HepG2 (cell line): Measurements from ENCODE around the gene NPBWR2. TPM values are rescaled to one million over a fixed set of nuclear protein-coding genes. Genes with fewer than 3 reads are reported as not detected.

Experiments used
- ATAC-seq: fragments of 200-7000 bp; cut with Tn5 transposase; 3 replicates; pipeline ENCODE4 v1.9.1; 2020; ENCODE audit warnings: mild to moderate bottlenecking, moderate library complexity
- BruUV-seq: library from RNA; stranded (reverse); fragments of 400-500 nt; replicated peaks from 2 replicates; lab custom pipeline; 2021; lab: Mats Ljungman, UMichigan
- CTCF ChIA-PET: fragments of 300-600 bp; formaldehyde crosslinking; extraction: SDS; loops from one replicate; lab custom pipeline; 2021; ENCODE audit warnings: low total read pairs, inconsistent platforms, low intra/inter-chr PET ratio; lab: Yijun Ruan, JAX
- POLR2A ChIA-PET: fragments of 350-600 bp; sonication (Branson Sonifier 250); formaldehyde crosslinking; loops from one replicate; lab custom pipeline; 2020; ENCODE audit warnings: antibody characterized with exemption, inconsistent platforms; lab: Yijun Ruan, JAX
- DNase-seq: peaks from one replicate; pipeline ENCODE4 v3.0.0-alpha.2; 2015; ENCODE audit warnings: low spot score
- FAIRE-seq: peaks from 3 replicates; lab custom pipeline; 2011; peaks lifted over from hg19 to GRCh38; lab: Jason Lieb, UNC
- H2AFZ ChIP-seq: one replicate; pipeline ENCODE4 v1.6.1; 2011; ENCODE audit warnings: low read length, inconsistent platforms
- H3K27ac ChIP-seq: fragments of 300-600 bp; 3 replicates; pipeline ENCODE4 v1.8.0; 2011; ENCODE audit warnings: mixed run types, mild to moderate bottlenecking, mixed read lengths, low read length, inconsistent platforms; ENCODE audit not compliant: insufficient read depth; ENCODE audit errors: extremely low read length
- H3K27me3 ChIP-seq, 2 experiments: fragments of 200-600 bp in 1 of 2; 2 replicates in 1 of 2; 3 replicates in 1 of 2; pipeline versions ENCODE4 v1.6.0 to v1.8.0; 2011; ENCODE audit warnings: low read length in 2 of 2, mild to moderate bottlenecking in 2 of 2, moderate library complexity in 2 of 2, inconsistent platforms in 1 of 2; ENCODE audit not compliant: insufficient read depth in 2 of 2, control insufficient read depth in 1 of 2
- H3K36me3 ChIP-seq, 2 experiments: fragments of 200-600 bp in 1 of 2; replicated peaks in 1 of 2; 2 replicates in 1 of 2; 3 replicates in 1 of 2; pipeline versions ENCODE4 v1.5.1 to v1.8.0; 2011; ENCODE audit warnings: low read length in 2 of 2, inconsistent platforms in 1 of 2; ENCODE audit not compliant: insufficient read depth in 2 of 2, control insufficient read depth in 1 of 2
- H3K4me1 ChIP-seq: 2 replicates; pipeline ENCODE4 v1.5.1; 2012; ENCODE audit warnings: low read length, inconsistent platforms; ENCODE audit not compliant: insufficient read depth
- H3K4me2 ChIP-seq: 2 replicates; pipeline ENCODE4 v1.6.0; 2011; ENCODE audit warnings: low read depth, low read length, inconsistent platforms
- H3K4me3 ChIP-seq, 3 experiments: fragments of 200-600 bp in 1 of 3; sonication (generic), shearing (Covaris generic) in 1 of 3; replicated peaks in 1 of 3; 2 replicates each; pipeline ENCODE4 v1.5.1; 2011 to 2016; ENCODE audit warnings: low read length in 3 of 3, inconsistent platforms in 2 of 3, low read depth in 2 of 3, mild to moderate bottlenecking in 2 of 3, control low read depth in 1 of 3, mixed read lengths in 1 of 3; ENCODE audit not compliant: insufficient read depth in 1 of 3
- H3K79me2 ChIP-seq: one replicate; pipeline ENCODE4 v1.6.1; 2011; ENCODE audit warnings: low read length, inconsistent platforms; ENCODE audit not compliant: insufficient read depth
- H3K9ac ChIP-seq: 2 replicates; pipeline ENCODE4 v1.6.0; 2011; ENCODE audit warnings: mild to moderate bottlenecking, low read depth, low read length, inconsistent platforms; ENCODE audit not compliant: insufficient read depth
- H3K9me3 ChIP-seq: 2 replicates; pipeline ENCODE4 v1.5.1; 2012; ENCODE audit warnings: mild to moderate bottlenecking, low read length
- H4K20me1 ChIP-seq: 2 replicates; pipeline ENCODE4 v1.6.0; 2011; ENCODE audit warnings: inconsistent platforms, mild to moderate bottlenecking, low read length, moderate library complexity; ENCODE audit not compliant: insufficient read depth
- EZH2 ChIP-seq: conservative IDR thresholded peaks from 2 replicates; pipeline ENCODE4 v1.6.1; 2012; ENCODE audit warnings: mild to moderate bottlenecking, low read depth, low read length, moderate library complexity
- FUBP1 ChIP-seq: sonication (generic); formaldehyde crosslinking; IDR thresholded peaks from 2 replicates; pipeline ENCODE4 v1.5.1; 2020; ENCODE audit warnings: missing genetic modification reagents, mild to moderate bottlenecking, borderline replicate concordance
- HNRNPLL ChIP-seq: fragments of 200-400 bp; formaldehyde crosslinking; IDR thresholded peaks from 2 replicates; pipeline ENCODE4 v1.6.1; 2017; ENCODE audit warnings: mild to moderate bottlenecking, low read depth, low read length; ENCODE audit not compliant: poor library complexity, severe bottlenecking
- MIER3 ChIP-seq: IDR thresholded peaks from 2 replicates; pipeline ENCODE4 v1.6.1; 2016; ENCODE audit warnings: missing compliant biosample characterization, borderline replicate concordance
- NFIB ChIP-seq: sonication (generic); formaldehyde crosslinking; IDR thresholded peaks from 2 replicates; pipeline ENCODE4 v1.9.0; 2021; ENCODE audit warnings: missing genetic modification reagents, mild to moderate bottlenecking, borderline replicate concordance
- SMARCC2 ChIP-seq: fragments of 450-650 bp; IDR thresholded peaks from 2 replicates; pipeline ENCODE4 v1.6.1; 2017; ENCODE audit warnings: antibody characterized with exemption, mild to moderate bottlenecking
- TMF1 ChIP-seq: sonication (generic); formaldehyde crosslinking; IDR thresholded peaks from 2 replicates; pipeline ENCODE4 v1.8.1; 2022; ENCODE audit warnings: low read depth, missing genetic modification reagents
- ZBTB21 ChIP-seq: sonication (generic); formaldehyde crosslinking; IDR thresholded peaks from 2 replicates; pipeline ENCODE4 v1.4.0; 2020; ENCODE audit warnings: missing genetic modification reagents
- ZC3H4 ChIP-seq: sonication (generic); formaldehyde crosslinking; IDR thresholded peaks from 2 replicates; pipeline ENCODE4 v1.4.0; 2020; ENCODE audit warnings: missing genetic modification reagents, borderline replicate concordance
- ZNF121 ChIP-seq: sonication (generic); formaldehyde crosslinking; IDR thresholded peaks from 2 replicates; pipeline ENCODE4 v1.5.0; 2020; ENCODE audit warnings: mild to moderate bottlenecking, missing genetic modification reagents
- ZNF572 ChIP-seq: sonication (generic); formaldehyde crosslinking; IDR thresholded peaks from 2 replicates; pipeline ENCODE4 v1.5.1; 2020; ENCODE audit warnings: mild to moderate bottlenecking, missing genetic modification reagents
- ZNF598 ChIP-seq: sonication (generic); formaldehyde crosslinking; IDR thresholded peaks from 2 replicates; pipeline ENCODE4 v1.5.1; 2020; ENCODE audit warnings: mild to moderate bottlenecking, missing genetic modification reagents, borderline replicate concordance
- WGBS: methylation state at CpG from one replicate; pipeline ENCODE4 v1.1.6; 2017; ENCODE audit warnings: low lambda C conversion rate; 5-methylcytosine and 5-hydroxymethylcytosine counted together
- in situ Hi-C: cut with HindIII; loops from 2 replicates; pipeline ENCODE4 v1.10.0; 2017; ENCODE audit warnings: low pct_unique_long_range_greater_than_20kb; ENCODE audit not compliant: extremely low pct_ligation_motif_present
- intact Hi-C: fragments of 100-400 bp; cut with micrococcal nuclease; formaldehyde crosslinking; loops from one replicate; pipeline ENCODE4 v1.10.0; 2022; ENCODE audit not compliant: unreplicated experiment
- polyA plus RNA-seq, 8 experiments: library from polyadenylated mRNA; depleted of rRNA in 3 of 8; stranded (reverse) in 7 of 8; unstranded in 1 of 8; fragments of >200 nt; fragmentation: Illumina TruSeq in 4 of 8; extraction: Trizol in 4 of 8; gene quantifications; 2 replicates each; pipeline versions ENCODE4 v1.2.1 to v1.2.3, GENCODE V29; 2011 to 2016; ENCODE audit warnings: low read depth in 4 of 8, missing spikeins in 1 of 8, mixed read lengths in 1 of 8; ENCODE audit not compliant: insufficient read depth in 1 of 8
- total RNA-seq, 5 experiments: library from RNA; depleted of rRNA; stranded (reverse); fragments of >200 nt; fragmentation: Illumina TruSeq; extraction: Trizol; gene quantifications; 2 replicates each; pipeline ENCODE4 v1.2.3, GENCODE V29; 2016; ENCODE audit warnings: low read depth in 1 of 5
- TF ChIP-seq, protein P1 (sequence below): sonication (generic); formaldehyde crosslinking; IDR thresholded peaks from 2 replicates; pipeline ENCODE4 v1.4.0; 2020; ENCODE audit warnings: mild to moderate bottlenecking, missing genetic modification reagents
- TF ChIP-seq, protein P2 (sequence below): sonication (generic); formaldehyde crosslinking; IDR thresholded peaks from 2 replicates; pipeline ENCODE4 v1.5.0; 2020; ENCODE audit warnings: mild to moderate bottlenecking, missing genetic modification reagents, borderline replicate concordance

The NPBWR2 gene
- total and polyA plus RNA-seq, 2 of the 13 experiments (the other 11 are each of a cell fraction or from before 2014, with no cell fraction given), result not detected

DNA sequence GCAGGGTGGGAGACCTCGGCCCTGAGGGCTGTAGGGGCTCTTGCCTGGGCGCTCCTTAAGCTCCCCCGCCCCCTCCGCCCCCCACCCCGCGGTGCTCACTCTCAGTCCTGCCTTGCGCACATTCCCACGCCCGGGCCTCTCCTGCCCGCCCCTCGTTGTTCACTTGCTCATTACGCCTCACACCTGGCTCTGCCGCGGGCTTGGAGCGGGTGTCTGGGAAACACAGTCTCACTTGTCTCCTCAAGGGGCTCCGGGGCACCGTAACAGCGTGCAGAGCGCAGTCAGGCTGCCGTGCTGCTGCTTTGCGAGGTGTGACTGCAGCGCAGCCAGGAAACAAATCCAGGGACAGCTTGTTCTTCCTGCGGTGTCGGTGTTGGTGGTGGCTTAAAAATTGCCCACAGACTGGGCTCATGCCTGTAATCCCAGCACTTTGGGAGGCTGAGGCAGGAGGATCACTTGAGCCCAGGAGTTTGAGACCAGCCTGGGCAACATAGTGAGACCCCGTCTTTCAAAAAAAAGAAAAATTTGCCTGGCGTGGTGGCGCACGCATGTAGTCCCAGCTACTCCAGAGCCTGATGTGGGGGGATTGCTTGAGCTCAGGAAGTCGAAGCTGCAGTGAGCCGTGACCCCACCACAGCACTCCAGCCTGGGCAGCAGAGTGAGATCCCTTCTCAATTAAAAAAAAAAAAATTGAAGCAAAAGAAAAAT lies 4.6 kb downstream of the NPBWR2 start:
- H3K9ac ChIP-seq, result no peak overlapping the region; the same call in 1 of the 2 replicates
- peak overlapping the region in 2 of 3 experiments; percentile 48 to 69; a peak in 3 of 6 replicates for H3K4me3 ChIP-seq
- WGBS, result 30% methylated on average over 27 of the region's 30 CpGs
- peak overlapping the region; percentile 76 for H3K4me2 ChIP-seq
- H3K27ac ChIP-seq, result no peak overlapping the region
- DNase-seq (no peak), ATAC-seq (peak; percentile 6), FAIRE-seq (no peak)
- H3K9me3 ChIP-seq, result no peaks in the 10 kb centered on the region
- H4K20me1 ChIP-seq, result peaks cover 3% of the 10 kb centered on the region; the same call in 1 of the 2 replicates
- BruUV-seq, result no TSS peak
- no peaks in the 10 kb centered on the region for H3K79me2 ChIP-seq
- H3K27me3 ChIP-seq, result peaks cover 51 to 90% of the 10 kb centered on the region in 2 experiments
- H3K4me1 ChIP-seq, result no peaks in the 10 kb centered on the region
- intact Hi-C loops (loop anchor here (2.0 kb wide), 1 partner anchor 18 kb away; no protein-coding TSS in a partner anchor), in situ Hi-C loops (no loop called here)
- no peaks in the 10 kb centered on the region for H3K36me3 ChIP-seq
- POLR2A ChIA-PET, result interaction anchor here (1.1 to 1.7 kb wide), 2 partner anchors 19 to 153 kb away, joined by 3 to 4 read pairs; partner anchors contain the start of genes LKAAEAR1 and PCMTD2
- no peak overlapping the region for H2AFZ ChIP-seq
- CTCF ChIA-PET, result interaction anchor here (1.1 to 2.9 kb wide), 2 partner anchors 18 to 184 kb away, joined by 3 to 21 read pairs; no protein-coding TSS in a partner anchor
- TF ChIP-seq ZBTB21, result no peak
- no peak for TF ChIP-seq MIER3
- TF ChIP-seq, protein P1, sequence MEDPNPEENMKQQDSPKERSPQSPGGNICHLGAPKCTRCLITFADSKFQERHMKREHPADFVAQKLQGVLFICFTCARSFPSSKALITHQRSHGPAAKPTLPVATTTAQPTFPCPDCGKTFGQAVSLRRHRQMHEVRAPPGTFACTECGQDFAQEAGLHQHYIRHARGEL (CRISPR knock-in tag), result no peak
- TF ChIP-seq ZNF121 (CRISPR knock-in tag), result peak; percentile 79
- no peak for TF ChIP-seq ZC3H4 (CRISPR knock-in tag)
- TF ChIP-seq FUBP1 (CRISPR knock-in tag), result no peak
- no peak for TF ChIP-seq ZNF598 (CRISPR knock-in tag)
- TF ChIP-seq EZH2, result no peak; the same call in 1 of the 2 replicates
- TF ChIP-seq NFIB (CRISPR knock-in tag), result no peak
- TF ChIP-seq ZNF572, result no peak
- TF ChIP-seq SMARCC2, result no peak
- no peak for TF ChIP-seq TMF1
- TF ChIP-seq HNRNPLL, result peak; percentile 13
- TF ChIP-seq, protein P2, sequence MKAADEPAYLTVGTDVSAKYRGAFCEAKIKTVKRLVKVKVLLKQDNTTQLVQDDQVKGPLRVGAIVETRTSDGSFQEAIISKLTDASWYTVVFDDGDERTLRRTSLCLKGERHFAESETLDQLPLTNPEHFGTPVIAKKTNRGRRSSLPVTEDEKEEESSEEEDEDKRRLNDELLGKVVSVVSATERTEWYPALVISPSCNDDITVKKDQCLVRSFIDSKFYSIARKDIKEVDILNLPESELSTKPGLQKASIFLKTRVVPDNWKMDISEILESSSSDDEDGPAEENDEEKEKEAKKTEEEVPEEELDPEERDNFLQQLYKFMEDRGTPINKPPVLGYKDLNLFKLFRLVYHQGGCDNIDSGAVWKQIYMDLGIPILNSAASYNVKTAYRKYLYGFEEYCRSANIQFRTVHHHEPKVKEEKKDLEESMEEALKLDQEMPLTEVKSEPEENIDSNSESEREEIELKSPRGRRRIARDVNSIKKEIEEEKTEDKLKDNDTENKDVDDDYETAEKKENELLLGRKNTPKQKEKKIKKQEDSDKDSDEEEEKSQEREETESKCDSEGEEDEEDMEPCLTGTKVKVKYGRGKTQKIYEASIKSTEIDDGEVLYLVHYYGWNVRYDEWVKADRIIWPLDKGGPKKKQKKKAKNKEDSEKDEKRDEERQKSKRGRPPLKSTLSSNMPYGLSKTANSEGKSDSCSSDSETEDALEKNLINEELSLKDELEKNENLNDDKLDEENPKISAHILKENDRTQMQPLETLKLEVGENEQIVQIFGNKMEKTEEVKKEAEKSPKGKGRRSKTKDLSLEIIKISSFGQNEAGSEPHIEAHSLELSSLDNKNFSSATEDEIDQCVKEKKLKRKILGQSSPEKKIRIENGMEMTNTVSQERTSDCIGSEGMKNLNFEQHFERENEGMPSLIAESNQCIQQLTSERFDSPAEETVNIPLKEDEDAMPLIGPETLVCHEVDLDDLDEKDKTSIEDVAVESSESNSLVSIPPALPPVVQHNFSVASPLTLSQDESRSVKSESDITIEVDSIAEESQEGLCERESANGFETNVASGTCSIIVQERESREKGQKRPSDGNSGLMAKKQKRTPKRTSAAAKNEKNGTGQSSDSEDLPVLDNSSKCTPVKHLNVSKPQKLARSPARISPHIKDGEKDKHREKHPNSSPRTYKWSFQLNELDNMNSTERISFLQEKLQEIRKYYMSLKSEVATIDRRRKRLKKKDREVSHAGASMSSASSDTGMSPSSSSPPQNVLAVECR, result no peak
